Effector memory CD8-positive, alpha-beta T cell (primary cell): ENCODE data around the gene DLG1.

Experiments
- ATAC-seq: fragments of 150-1000 bp; cut with Tn5 transposase; replicated peaks from 2 replicates; pipeline ENCODE4 v1.10.0; 2021; ENCODE audit warnings: mild to moderate bottlenecking, moderate library complexity
- DNase-seq, 3 experiments: peaks; one replicate each; pipeline ENCODE4 v3.0.0; 2021
- H3K27ac Mint-ChIP-seq, 2 donors: one replicate each; pipeline ENCODE4 v1.8.0; 2022; ENCODE audit warnings: mild to moderate bottlenecking in 2 of 2, mixed read lengths in 2 of 2, moderate library complexity in 2 of 2
- H3K27me3 Mint-ChIP-seq, 2 donors: one replicate each; pipeline ENCODE4 v1.8.0; 2022; ENCODE audit warnings: mixed read lengths in 2 of 2
- H3K36me3 Mint-ChIP-seq: one replicate; pipeline ENCODE4 v1.8.0; 2022; ENCODE audit warnings: mild to moderate bottlenecking, moderate library complexity, mixed read lengths; ENCODE audit not compliant: insufficient read depth
- H3K4me1 Mint-ChIP-seq, 2 donors: one replicate each; pipeline ENCODE4 v1.8.0; 2022; ENCODE audit warnings: low read depth in 2 of 2, mixed read lengths in 2 of 2
- H3K4me3 Mint-ChIP-seq, 2 donors: one replicate each; pipeline ENCODE4 v1.8.0; 2022; ENCODE audit warnings: mild to moderate bottlenecking in 2 of 2, mixed read lengths in 2 of 2, moderate library complexity in 2 of 2
- H3K9me3 Mint-ChIP-seq, 2 donors: one replicate each; pipeline ENCODE4 v1.8.0; 2022; ENCODE audit warnings: mixed read lengths in 2 of 2

Gene DLG1

DNA sequence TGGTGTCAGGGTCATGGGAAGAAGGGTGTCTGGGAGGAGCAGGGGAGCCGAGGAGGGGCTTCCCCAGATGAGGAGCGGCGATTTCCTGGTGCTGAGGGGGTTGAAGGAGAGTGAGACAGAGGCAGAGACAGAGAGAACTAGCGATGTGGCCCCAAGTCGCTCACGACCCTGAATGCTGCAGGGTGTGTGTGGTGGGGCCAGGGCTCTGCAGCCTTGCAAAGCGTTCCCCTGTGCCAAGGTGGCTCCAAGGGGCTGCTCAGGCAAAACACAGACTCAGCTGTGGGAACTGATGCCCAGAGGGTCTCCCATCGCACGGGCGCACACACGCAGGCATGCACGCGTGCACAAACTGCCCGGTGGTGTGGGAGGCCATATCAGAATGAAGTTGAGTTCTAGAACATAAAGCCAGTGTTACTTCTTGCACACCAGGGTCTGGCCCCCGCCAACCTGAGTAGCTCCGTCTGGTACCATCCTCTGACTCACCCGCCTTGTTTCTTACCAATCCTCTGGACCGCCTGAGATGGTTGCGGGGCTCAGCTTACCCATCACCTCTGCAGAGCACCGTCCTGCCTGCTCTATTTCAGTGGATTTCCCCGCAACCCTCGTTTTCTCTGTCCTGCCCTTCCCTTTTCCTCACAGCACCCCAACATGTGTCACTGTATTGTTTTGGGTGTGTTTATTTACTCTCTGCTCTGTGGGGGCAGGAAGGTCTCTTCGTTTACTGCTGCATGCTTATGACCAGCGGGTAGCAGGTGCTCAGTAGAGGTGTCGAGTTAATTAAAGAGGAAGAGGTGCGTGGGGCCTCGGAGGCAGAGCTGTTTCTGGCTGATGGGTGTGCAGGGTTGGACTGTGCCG, 273.3 kb downstream of the DLG1 start:
- Mint-ChIP-seq H3K27me3 (peaks cover 0 to 18% of the 10 kb centered on the region in 2 donors), H3K36me3 (peaks cover 3% of the 10 kb centered on the region), H3K4me3 (no peak overlapping the region), H3K9me3 (no peaks in the 10 kb centered on the region), H3K27ac (peak overlapping the region in 1 of 2 donors; percentile 21), H3K4me1 (peaks cover 4 to 12% of the 10 kb centered on the region in 2 donors)
- no peak for DNase-seq
- no peak for ATAC-seq

DNA sequence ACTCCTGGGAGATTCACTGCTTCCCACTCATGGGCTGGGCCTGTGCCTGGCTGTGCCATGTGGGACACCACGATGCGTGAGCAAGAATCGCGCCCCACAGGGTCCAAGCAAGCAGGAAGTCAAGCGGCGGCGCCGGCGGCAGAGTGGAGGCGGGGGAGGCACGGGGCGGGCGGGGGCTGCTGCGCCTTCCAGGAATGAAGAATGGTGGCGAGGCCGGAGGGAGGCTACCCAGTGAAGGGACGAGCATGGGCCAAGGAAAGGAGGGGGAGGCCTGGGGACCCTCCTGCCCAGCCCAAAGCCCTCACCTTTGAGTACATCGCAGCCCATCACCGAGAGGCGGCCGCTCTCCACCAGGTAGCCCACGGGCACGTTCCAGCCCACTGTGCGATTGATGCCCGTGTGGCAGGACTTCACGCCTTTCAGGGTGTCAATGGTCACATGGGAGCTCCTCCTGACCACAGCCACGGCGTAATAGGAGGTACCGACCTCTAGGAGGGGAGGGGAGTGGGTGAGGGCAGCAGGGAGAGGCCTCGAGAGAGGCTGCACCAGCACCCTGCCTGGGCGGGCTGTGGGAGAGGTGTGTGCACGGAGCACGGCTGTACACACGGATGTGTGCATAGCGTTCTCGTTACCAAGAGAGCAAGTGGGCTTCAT, 274.3 kb downstream of the DLG1 start:
- Mint-ChIP-seq H3K4me1 (peaks cover 2 to 10% of the 10 kb centered on the region in 2 donors), H3K36me3 (peaks cover 3% of the 10 kb centered on the region), H3K27me3 (peaks cover 0 to 18% of the 10 kb centered on the region in 2 donors), H3K4me3 (peak overlapping the region in 1 of 2 donors; percentile 74), H3K27ac (peak overlapping the region in 1 of 2 donors; percentile 21), H3K9me3 (no peaks in the 10 kb centered on the region)
- DNase-seq, result no peak
- no peak for ATAC-seq

DNA sequence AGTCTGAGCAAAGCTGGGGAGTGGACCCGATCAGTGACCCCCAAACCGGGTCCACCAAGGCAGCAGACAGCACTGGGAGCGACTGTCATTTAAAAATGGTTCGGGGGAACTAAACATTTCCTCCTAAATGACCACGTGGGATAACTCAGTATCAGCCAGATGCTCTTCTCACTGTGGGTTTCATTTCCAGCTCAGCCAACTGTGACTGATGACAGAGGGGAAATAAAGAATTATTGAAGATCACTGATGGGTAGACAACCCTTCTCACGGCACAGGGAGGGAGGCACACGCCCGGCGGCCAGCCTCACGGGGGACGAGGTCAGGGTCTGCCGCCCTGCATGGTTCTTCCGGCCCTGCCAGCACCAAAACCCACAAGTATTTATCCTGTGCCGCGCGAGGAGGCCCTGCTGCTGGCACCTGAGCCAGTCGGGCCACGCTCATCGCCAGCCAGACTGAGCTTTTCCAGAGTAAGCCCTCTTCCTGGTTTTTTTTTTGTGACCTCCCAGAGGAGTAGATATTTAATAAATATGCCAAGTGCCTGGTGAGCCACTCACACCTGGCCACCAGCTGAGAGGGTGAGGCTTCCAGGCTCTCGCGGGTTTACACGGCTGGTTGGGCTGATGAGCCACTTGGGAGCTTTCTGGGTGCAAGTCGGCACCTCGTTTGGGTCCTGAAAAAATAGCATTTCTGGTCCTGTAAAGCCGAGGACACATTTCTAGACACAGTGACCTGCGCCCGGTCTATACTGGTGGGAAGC, 275.0 kb downstream of the DLG1 start:
- DNase-seq (no peak), ATAC-seq (peak; percentile 63)
- Mint-ChIP-seq H3K4me1 (peaks cover 0 to 10% of the 10 kb centered on the region in 2 donors), H3K36me3 (peaks cover 3% of the 10 kb centered on the region), H3K27me3 (peaks cover 0 to 18% of the 10 kb centered on the region in 2 donors), H3K4me3 (peak overlapping the region in 1 of 2 donors; percentile 74), H3K27ac (peak overlapping the region in 1 of 2 donors; percentile 62), H3K9me3 (no peaks in the 10 kb centered on the region)

DNA sequence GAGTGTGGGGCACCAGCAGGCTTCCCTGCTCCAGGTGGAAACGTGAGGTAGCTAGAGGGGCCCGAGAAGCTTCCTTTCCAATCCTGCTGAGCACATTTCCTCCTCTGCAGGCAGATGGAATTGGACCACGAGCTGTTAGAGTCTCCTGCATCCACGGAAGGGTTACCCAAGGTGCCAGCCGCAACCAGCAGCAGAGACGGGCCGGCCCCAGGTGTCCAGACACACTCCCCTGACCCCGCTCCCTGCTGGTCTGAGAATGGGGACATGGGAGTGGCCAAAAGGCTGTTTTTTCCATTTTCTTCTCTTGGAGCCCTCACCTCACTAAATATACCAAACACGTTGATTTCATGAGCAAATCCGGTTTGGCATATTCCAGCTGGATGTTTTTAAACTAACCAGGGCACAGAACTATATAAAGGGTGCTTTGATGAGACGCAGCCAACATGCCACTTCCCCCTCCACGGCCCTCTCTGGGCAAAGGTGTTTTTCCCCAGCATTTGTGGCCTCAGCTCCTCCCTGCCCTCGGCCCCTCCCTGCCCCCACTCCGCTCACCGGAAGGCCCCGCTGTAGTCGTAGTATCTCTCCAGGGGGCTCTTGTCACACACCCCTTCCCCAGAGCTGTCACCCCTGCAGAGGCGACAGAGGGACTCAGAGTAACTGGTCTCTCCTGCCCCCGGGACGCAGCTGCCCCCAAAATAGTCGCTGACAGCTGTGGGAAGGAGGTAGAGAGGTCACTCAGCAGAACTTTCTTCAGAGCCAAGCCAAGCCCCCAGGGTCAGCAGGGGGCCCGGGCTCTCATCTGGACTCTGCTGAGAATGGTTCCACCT, 275.8 kb downstream of the DLG1 start:
- peak overlapping the region in 1 of 2 donors; percentile 74 for H3K4me3 Mint-ChIP-seq
- ATAC-seq (no peak), DNase-seq (no peak)
- peaks cover 0 to 18% of the 10 kb centered on the region in 2 donors for H3K27me3 Mint-ChIP-seq
- peak overlapping the region in 1 of 2 donors; percentile 62 for H3K27ac Mint-ChIP-seq
- no peaks in the 10 kb centered on the region for H3K9me3 Mint-ChIP-seq
- peaks cover 3% of the 10 kb centered on the region for H3K36me3 Mint-ChIP-seq
- peaks cover 0 to 8% of the 10 kb centered on the region in 2 donors for H3K4me1 Mint-ChIP-seq

DNA sequence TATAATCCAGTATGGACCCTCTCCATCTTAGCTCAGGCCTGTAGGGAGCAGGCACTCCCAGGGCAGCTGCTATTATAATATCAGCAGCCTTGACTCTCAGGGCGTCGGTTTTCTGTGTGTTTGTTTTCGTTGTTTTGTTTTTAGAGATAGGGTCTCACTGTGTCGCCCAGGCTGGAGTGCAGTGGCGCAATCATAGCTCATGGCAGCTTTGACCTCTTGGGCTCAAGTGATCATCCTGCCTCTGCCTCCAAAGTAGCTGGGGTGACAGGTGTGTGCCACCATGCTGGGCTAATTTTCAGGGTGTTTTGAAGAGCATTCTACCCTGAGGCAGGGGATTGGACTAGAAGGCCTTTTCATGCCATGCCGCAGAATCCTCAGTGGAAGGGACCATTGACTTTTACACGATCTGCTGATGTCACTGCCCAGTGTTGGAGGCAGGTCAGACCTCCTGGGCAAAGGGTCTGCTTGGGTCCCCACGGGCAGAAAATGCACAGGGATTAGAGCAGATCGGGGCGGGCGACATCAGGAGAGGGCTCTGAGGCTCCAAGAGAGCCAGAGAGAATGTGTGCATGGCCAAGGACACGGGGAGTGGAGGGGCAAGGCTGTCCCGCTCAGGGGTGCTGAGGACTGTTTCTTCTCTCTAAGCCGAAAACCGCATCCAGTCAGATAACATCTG, 276.5 kb downstream of the DLG1 start:
- H3K27me3 Mint-ChIP-seq, result peaks cover 0 to 18% of the 10 kb centered on the region in 2 donors
- H3K4me3 Mint-ChIP-seq, result no peak overlapping the region
- H3K9me3 Mint-ChIP-seq, result no peaks in the 10 kb centered on the region
- no peak overlapping the region for H3K27ac Mint-ChIP-seq
- no peak for ATAC-seq
- no peak for DNase-seq
- H3K36me3 Mint-ChIP-seq, result peaks cover 3% of the 10 kb centered on the region
- peaks cover 0 to 8% of the 10 kb centered on the region in 2 donors for H3K4me1 Mint-ChIP-seq

DNA sequence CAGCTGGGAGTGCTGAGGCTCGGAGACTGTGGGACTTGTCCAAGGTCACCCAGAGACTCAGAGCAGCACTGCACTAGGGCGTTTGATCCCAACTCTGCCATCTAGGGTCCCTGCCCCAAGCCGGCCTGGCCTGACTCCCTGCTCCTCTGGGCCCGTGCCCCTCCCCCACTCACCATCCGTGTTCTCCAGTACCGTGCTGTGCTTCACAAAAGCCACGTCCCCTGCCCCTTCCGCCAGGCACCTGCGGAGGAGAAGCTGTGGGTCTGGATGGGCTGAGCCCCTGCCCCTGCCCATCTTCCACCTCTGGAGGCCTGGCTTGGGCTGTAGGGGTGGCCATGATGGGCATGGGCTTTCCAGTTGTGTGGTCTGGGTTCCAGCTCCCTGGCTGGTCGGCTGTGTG, 277.2 kb downstream of the DLG1 start:
- no peaks in the 10 kb centered on the region for H3K9me3 Mint-ChIP-seq
- H3K4me1 Mint-ChIP-seq, result peaks cover 0 to 8% of the 10 kb centered on the region in 2 donors
- no peak for ATAC-seq
- peaks cover 3% of the 10 kb centered on the region for H3K36me3 Mint-ChIP-seq
- peaks cover 0 to 18% of the 10 kb centered on the region in 2 donors for H3K27me3 Mint-ChIP-seq
- no peak overlapping the region for H3K4me3 Mint-ChIP-seq
- no peak for DNase-seq
- H3K27ac Mint-ChIP-seq, result no peak overlapping the region

DNA sequence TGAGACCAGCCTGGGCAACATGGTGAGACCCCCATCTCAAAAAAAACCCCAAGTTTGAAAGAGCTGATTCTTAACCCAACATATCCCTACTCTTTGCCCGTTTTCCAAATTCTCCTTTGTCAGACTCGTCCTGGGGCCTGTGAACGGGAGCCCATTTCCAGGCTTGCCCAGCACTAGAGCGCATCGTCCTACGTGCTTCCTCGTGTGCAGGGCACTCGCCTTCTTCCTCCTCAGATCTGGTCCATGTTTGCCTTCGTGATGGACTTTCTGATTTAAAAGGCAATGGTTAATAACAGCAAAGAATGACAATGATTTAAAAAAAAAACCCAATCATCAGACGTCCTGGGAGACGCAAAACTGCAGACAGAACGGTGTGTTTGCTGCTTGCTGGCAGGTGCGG, 278.9 kb downstream of the DLG1 start:
- DNase-seq (no peak), ATAC-seq (no peak)
- H3K27ac Mint-ChIP-seq, result no peak overlapping the region
- H3K9me3 Mint-ChIP-seq, result no peaks in the 10 kb centered on the region
- peaks cover 0 to 13% of the 10 kb centered on the region in 2 donors for H3K27me3 Mint-ChIP-seq
- peaks cover 0 to 8% of the 10 kb centered on the region in 2 donors for H3K4me1 Mint-ChIP-seq
- H3K4me3 Mint-ChIP-seq, result no peak overlapping the region
- H3K36me3 Mint-ChIP-seq, result peaks cover under 1% of the 10 kb centered on the region

DNA sequence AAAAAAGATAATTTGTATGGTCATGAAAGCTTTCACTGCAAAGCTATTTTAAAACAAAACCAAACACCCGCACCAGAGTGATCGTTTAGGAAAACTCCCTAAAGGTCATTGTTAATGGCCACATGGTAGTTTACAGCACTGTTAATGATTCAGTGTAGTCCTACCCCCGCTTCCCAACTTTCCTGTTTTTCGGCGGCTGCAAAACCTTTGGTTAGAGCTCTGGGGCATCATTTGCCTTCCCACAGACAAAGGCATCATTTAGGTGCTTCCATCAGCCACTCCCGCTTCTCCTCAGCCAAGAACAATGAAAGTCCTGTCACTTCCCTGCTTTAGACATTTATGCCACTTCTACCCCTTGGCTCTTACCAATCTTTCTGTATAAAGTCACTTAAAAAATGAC, 279.4 kb downstream of the DLG1 start:
- peaks cover 0 to 8% of the 10 kb centered on the region in 2 donors for H3K4me1 Mint-ChIP-seq
- peaks cover 0 to 10% of the 10 kb centered on the region in 2 donors for H3K27me3 Mint-ChIP-seq

DNA sequence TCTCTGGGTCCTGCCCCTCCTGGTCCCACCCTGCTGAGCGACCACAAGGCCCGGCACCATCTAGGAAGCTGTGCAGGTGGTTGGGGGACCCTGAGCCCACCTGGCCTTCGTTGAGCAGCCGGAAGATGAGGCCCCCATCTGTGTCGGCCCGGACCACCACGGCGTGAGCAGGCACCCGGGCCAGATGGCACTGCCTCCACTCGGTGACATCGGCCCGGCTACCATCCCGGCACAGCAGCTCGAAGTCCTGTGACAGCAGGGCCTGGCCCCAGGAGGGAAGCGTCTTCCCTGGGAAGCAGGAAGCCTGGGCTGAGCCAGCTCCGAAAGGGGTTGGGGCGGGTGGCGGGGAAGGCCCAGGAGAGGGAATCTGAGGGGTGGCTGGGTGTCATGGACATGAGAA, 281.4 kb downstream of the DLG1 start:
- ATAC-seq (no peak), DNase-seq (no peak)
- H3K27me3 Mint-ChIP-seq, result no peaks in the 10 kb centered on the region
- no peaks in the 10 kb centered on the region for H3K36me3 Mint-ChIP-seq
- no peak overlapping the region for H3K27ac Mint-ChIP-seq
- no peaks in the 10 kb centered on the region for H3K4me1 Mint-ChIP-seq
- no peak overlapping the region for H3K4me3 Mint-ChIP-seq
- no peaks in the 10 kb centered on the region for H3K9me3 Mint-ChIP-seq

More for the DNA sequence above, 279.4 kb downstream of the DLG1 start:
- Mint-ChIP-seq H3K27ac (no peak overlapping the region), H3K9me3 (no peaks in the 10 kb centered on the region), H3K36me3 (no peaks in the 10 kb centered on the region), H3K4me3 (no peak overlapping the region)
- DNase-seq, result no peak
- no peak for ATAC-seq

DNA sequence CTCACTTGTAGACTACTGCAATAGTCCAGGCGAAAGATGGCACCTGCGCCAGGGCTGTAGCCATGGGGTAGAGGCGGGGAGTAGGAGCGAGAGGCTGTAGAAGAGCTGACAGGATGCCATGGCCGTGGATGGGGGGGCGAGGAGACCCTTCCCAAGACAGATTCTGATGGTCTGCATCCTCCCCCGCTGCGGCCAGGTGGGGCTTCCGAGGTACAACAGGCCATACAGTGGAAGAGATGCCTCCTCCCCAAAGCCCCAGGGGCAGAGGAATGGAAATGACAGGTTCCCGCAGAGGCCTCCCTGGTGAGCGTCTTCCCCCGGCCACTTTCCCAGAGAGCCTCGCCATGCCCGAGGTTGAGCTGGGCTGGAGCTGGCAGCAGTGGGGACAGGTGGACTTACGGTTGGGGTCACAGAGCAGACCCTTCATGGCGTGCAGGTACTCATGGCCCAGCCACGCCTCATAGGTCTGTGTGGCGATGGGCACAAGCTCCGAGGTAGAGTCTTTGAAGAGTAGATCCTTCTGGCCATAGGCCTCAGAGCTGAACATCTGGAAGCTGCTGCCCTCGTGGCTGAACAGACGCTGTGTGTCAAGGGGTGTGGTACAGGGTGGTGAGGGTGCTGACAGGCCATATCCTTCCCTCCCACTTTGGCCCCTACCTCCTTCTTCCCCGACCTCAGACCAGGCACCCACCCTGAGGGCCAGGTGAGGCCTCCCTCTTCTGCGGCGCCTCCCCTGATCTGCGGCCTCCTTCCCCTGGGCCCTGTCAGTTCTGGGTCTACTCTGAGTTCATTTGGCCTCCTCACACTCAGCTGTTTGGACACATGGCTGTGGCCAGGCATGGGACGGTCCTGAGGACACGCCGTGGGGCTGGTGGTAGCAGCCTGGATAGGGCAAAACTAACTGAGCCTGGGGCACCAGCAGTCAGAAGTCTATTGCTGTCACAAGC, 282.3 kb downstream of the DLG1 start:
- Mint-ChIP-seq H3K27me3 (no peaks in the 10 kb centered on the region), H3K27ac (no peak overlapping the region), H3K4me3 (no peak overlapping the region), H3K9me3 (no peaks in the 10 kb centered on the region), H3K36me3 (no peaks in the 10 kb centered on the region), H3K4me1 (no peaks in the 10 kb centered on the region)
- DNase-seq (no peak), ATAC-seq (no peak)

DNA sequence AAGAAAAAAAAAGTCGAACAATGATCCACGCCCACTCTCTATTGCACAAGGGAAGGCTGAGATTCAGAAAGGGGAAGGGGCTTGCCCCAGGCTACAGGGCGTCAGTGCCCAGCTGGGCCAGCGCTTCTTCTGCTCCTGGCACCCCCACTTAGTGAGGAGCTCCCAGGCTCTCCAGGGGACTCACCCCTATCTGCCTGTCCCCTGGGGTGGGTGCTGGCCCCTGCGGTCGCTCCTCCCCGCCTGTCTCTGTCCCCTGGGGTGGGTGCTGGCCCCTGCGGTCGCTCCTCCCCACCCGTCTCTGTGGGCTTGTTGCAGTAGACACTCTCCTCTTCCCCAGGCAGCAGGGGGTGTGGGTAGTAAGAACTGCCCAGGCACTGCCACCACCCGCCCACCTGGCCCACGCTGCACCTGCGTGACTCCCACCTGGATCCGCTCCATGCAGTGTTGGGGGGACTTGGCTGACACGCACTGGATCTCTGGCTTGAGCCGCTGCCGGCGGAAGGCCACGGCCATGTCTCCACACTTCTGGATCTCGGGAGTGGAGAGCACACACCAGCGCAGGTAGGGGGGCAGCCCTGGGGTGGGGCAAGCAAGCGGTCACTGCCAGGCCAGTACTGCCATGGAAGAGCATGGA, 283.4 kb downstream of the DLG1 start:
- H3K27ac Mint-ChIP-seq, result no peak overlapping the region
- H3K4me1 Mint-ChIP-seq, result no peaks in the 10 kb centered on the region
- ATAC-seq, result no peak

More for the DNA sequence above, 283.4 kb downstream of the DLG1 start:
- DNase-seq, result no peak
- no peaks in the 10 kb centered on the region for H3K9me3 Mint-ChIP-seq
- no peak overlapping the region for H3K4me3 Mint-ChIP-seq
- no peaks in the 10 kb centered on the region for H3K36me3 Mint-ChIP-seq
- no peaks in the 10 kb centered on the region for H3K27me3 Mint-ChIP-seq
